GM20431 (cell line): Measurements from ENCODE around the gene CFAP90.

ENCODE experiments used
- in situ Hi-C: fragments of 300-500 bp; cut with MseI, MboI; formaldehyde crosslinking; loops from one replicate; pipeline ENCODE4 v1.15.0; 2020; ENCODE audit warnings: low sequenced_read_pairs; ENCODE audit not compliant: unreplicated experiment

The CFAP90 gene

DNA sequence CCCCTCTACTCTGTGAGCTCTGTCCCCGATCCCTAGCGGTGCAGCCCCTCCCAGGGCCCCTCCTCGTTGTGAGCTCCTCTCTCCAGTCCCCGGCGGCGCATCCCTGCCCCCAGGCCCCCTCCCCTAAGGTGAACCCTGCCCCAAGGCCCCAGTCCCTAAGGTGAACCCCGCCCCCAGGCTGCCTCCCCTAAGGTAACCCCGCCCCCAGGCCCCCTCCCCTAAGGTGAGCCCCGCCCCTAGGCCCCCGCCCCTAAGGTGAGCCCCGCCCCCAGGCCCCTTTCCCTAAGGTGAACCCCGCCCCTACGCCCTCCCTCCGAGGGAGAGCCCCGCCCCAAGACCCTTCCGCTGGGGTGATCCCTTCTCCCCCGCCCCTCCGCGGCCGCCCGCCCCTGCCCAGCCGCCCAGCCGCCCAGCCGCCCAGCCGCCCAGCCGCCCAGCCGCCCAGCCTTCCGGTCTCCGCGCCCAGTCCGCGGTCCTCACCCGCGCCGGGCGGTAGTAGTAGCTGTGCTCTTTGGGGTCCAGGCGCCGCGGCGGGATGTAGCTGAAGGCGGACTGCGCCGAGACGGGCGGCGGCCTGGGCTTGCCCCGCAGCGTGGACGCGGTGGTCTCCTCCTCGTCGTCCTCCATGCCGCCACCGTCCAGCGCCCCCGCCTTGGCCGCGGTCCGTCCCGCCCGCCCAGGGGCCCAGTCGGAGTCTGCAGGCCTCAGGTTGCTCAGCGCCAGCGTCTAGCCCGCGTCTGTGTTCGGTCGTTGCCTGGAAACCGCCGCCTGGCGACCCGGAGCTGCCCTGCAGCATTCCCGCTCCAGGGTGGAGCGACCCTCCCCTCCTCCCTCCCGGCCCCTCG lies at the start of gene CFAP90:
CFAP90 (minus strand) TSS at position 739 of the 845 bp plus-strand sequence; CDS start at position 627, 112 bp downstream.
- in situ Hi-C loops = no loop called here

DNA sequence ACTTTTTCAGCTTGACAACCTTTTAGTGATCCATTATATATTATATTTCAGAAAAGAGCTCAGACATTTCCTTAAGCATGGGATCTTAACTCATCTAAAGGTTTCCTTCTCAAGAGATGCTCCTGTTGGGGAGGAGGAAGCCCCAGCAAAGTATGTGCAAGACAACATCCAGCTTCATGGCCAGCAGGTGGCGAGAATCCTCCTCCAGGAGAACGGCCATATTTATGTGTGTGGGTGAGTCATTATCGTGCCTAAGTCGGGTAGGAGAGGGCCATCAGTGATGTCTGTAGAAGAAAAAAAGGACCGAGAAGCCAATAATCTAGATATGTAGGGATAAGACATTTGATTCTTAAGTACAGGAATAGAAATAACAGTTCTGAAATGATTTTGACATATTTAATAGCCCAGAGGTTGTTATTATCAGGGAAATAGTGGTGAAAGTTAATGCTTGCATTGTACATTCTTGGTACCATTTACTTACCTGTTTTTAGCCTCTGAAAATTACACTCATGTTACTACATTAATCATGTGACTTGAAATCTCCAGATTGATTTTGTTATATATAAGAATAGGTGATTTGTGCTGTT lies 46.2 kb upstream of the CFAP90 start:
- in situ Hi-C loops = no loop called here

DNA sequence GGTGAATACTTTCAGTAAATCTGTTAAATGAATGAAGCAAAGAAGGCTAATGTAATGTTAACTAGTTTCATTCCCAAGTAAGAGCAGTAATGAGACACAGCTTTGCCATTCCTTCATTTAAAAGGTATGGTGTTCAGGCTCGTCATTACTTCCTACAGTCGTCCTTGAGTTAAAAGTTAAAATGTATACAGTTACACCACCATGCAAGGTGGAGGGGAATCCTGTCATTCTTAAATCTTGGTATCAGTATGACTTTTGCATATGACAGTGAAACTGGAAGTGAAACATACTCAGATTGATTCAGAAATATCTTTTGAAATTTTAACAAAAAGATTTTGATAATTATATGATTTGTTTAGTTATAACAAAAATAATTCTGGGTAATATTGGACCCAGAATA lies 43.9 kb upstream of the CFAP90 start:
- in situ Hi-C loops = no loop called here

- in situ Hi-C loops = no loop called here
These were observed 43.5 kb upstream of the CFAP90 start for GRCh38 chr5:7894439-7894838.

DNA sequence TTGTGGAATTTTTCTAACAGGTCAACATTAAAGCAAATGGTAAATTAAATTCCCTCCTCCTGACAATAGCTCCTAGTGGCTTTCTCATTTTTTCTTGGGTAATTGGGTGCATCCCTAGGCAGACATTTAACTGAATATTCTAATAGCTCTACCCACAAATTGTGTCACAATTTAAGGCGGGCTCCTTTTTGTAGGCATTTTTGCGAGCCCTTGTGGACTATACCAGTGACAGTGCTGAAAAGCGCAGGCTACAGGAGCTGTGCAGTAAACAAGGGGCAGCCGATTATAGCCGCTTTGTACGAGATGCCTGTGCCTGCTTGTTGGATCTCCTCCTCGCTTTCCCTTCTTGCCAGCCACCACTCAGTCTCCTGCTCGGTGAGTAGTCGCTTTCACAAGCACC lies 38.0 kb upstream of the CFAP90 start:
- in situ Hi-C loops = no loop called here

- in situ Hi-C loops = no loop called here
These were observed 36.0 kb upstream of the CFAP90 start for GRCh38 chr5:7886849-7887475.

GRCh38 chr5:7884491-7885267 lies 33.7 kb upstream of the CFAP90 start:
- in situ Hi-C loops = no loop called here

DNA sequence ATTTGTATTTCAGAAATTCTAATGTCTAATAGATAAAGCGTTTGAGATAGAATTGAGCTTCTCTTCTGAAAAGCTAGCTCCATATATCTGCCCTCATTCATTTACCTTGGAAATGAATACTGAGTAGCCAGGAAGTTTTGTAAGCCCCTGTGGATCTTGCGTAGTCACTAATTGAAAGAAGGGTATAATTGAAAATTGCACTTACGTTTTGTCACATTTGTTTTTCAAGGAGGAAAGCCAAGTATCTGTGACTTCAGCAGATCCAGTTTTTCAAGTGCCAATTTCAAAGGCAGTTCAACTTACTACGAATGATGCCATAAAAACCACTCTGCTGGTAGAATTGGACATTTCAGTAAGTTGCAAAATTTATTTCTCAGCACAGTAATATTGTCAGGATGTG lies 32.0 kb upstream of the CFAP90 start:
- in situ Hi-C loops = no loop called here

- in situ Hi-C loops = no loop called here
These were observed 30.9 kb upstream of the CFAP90 start for GRCh38 chr5:7881816-7882215.

DNA sequence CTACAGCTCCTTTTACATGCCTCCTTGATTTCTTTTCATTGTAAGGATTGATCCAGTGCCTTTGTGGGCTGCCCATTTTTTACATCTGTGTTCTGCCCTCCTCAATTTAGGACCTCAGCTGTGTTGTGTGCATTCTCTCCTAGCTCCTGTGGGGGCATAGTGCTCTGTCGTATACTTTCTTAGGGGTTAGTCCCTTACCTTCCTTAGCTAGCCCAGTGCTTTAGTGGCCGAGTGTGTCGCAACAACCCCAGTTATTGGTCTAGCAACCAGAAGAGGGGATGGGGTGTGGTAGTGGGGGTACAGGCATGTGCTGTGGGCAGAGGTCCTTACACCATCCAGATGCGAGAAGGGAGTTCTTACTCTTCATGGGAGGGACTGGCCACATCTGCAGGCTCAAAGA lies 30.2 kb upstream of the CFAP90 start:
- in situ Hi-C loops = no loop called here

- in situ Hi-C loops = no loop called here
These were observed 27.5 kb upstream of the CFAP90 start for GRCh38 chr5:7878381-7878873.

GRCh38 chr5:7877851-7878250 lies 26.9 kb upstream of the CFAP90 start:
- in situ Hi-C loops = no loop called here

GRCh38 chr5:7876867-7877266 lies 25.9 kb upstream of the CFAP90 start:
- in situ Hi-C loops = no loop called here

DNA sequence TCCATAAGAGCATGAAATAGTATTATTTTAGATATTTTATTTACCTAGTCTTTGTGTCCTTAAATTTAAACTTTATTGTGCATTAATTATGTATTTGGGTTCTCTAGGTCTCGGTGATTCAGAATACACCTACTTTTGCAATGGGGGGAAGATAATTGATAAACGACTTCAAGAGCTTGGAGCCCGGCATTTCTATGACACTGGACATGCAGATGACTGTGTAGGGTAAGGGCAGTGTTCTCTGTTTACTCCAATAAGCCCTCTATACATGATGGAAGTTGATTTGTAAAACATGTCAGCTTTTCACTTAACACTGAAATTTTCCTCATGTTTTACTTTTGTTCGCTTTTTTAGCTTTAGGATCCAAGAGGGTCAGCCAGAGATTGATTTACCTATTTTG lies 24.2 kb upstream of the CFAP90 start:
- in situ Hi-C loops = no loop called here

- in situ Hi-C loops = no loop called here
These were observed 23.7 kb upstream of the CFAP90 start for GRCh38 chr5:7874639-7875038.

- in situ Hi-C loops = no loop called here
These were observed 22.3 kb upstream of the CFAP90 start for GRCh38 chr5:7873216-7873615.

DNA sequence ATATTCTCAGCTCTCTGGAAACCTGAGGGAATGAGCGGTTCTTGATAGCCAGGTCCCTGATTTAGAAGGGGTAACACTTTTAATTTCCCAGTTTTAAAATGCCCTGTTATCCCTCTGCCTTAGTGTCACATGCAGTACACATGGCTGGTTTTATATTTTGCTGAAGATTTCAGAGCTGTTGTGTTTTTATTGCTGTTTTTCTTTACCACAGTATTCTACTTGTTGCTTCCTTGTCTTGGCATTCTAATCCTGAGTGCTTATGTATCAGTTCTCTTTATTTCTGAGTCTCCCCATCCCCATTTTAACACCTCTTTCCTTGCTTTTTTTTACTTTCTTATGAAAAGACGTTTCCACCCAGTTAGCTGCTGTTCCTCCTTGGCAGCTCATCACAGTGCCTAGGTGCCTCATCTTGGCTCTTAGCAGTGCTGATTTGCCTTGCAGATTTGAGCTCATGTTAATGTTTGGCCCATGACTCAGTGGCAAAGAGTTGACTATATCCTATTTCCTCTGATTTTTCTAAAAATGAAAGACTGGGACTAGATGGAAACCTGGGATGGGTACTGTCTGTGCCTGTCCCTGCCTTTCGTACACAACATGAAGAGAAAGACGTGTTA lies 21.7 kb upstream of the CFAP90 start:
- in situ Hi-C loops = no loop called here

DNA sequence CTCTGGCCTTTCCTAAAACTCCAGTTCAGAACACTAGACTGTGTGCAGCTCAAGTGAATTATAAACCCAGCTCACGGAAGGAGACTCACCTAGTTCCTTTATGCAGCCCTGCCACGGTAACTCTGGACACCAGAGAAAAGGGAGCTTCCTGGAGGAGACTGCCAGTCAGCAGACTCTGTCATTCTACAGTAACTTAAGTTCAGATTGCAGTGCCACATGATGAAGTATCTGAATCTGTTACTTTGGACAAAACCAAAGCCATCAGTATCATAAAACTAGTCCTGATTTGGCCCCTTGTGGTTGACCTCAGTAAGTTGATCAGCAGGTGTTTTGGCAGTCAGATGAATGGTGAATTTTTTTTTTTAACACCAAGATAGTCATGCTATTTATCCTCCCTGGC lies 20.7 kb upstream of the CFAP90 start:
- in situ Hi-C loops = no loop called here

- in situ Hi-C loops = no loop called here
These were observed 18.7 kb upstream of the CFAP90 start for GRCh38 chr5:7869474-7870136.
